Activated gamma-delta T cell treated with anti-CD3 and anti-CD28 coated beads, Interleukin-2, amount 50 U/mL, for 16 hours (primary cell): ENCODE results near the gene JMJD7.

ENCODE experiments used
- DNase-seq: peaks from one replicate; pipeline ENCODE4 v3.0.0-alpha.2; 2020; ENCODE audit warnings: low read depth

The JMJD7 gene

DNA sequence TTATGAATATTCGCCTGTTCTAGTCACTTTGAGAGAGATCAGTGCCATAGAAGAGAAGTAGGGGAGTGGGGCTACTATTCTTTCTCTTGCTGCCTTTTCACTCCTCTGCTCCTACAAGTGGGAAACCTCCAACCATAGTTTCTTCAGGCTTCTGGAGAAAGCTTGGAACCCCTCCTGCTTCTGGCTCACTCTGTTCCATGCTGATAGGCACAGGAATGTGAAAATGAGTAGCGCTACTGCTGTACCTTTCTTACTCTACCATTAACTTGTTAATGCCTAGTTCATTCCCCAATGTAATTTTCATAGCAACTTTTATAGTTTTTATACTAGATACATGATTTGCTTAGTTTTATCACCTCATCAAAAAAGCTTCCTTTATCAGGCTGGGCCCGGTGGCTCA, 26.7 kb upstream of the JMJD7 start:
- no peak for DNase-seq

DNA sequence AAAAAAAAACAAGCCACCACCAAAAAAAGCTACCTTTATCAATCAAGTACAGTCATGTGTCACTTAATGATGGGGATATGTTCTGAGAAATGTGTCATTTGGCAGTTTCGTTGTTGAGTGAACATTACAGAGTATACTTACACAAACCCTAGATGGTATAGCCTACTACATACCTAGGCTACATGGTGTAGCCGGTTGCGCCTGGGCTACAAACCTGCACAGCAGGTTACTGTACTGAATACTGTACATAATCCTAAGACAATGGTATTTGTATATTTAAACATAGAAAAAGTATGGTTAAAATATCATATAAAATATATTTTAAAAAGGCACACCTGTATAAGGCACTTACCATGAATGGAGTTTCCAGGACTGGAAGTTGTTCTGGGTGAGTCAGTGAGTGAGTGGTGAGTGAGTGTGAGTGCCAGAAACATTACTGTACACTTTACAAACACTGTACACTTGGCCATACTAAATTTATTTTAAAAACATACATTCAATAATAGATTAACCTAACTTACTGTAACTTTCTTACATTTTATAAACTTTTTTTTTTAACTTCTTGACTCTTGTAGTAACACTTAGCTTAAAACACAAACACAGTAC, 25.9 kb upstream of the JMJD7 start:
- no peak for DNase-seq

- no peak for DNase-seq
Measured at GRCh38 chr15:41804361-41804760, 23.5 kb upstream of the JMJD7 start.

DNA sequence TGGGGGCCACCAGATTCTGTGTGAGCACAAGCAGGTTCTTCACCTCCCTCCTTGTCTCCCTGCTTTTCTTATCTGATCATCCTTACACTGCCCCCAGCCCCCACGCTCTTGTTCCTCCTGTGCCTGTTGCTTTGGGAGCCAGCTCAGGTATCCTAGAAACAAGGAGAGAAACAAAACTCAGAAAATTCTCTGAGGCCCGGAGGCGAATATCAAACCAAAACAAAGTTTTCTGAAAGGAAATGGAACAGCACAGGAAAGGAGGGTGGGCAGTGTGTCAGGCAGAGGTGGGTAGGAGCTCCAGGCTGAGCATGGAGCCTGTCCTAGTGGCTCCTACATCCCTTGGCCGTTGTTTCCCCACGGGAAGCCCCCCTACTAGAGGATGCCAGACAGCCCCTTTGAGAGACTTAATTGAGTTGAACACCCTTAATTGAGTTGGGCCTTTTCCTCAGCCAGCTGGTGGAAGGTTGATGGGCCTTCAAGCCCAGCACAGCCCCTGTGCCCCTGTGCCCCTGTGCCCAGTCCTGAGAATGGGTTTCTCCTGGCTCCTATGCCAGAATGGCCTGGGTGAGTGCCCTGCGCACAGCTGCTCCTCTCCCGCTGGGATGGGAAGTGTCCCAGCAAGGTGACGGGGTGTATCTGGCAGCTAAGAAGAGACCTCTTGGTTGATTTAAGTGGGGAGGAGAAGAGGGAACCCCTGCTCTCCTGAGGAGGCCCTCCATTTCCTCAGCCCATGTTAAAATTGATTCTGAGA, 22.8 kb upstream of the JMJD7 start:
- DNase-seq = no peak

DNA sequence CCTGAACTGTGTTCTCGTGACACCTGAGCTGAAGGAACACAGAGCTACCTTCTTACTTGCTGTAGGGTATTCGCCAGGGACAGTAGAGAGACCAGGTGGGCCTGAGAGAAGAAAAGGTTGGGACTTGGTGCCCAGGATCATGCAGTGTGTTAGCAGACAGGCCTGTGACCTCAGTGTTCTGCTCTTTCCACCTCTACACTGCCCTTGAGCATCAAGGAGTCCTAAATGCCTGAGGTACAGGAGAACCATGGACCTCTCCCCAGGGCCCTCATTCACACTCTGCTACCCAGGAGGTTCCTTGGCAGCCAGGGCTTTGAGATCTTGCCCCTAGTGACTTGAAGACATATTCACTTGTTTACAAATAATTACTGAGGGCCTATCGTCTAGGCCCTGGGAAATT, 22.2 kb upstream of the JMJD7 start:
- DNase-seq = no peak

- DNase-seq = no peak
Measured at GRCh38 chr15:41806291-41807181, 21.4 kb upstream of the JMJD7 start.

- DNase-seq = no peak
Measured at GRCh38 chr15:41809121-41809520, 18.8 kb upstream of the JMJD7 start.

- no peak for DNase-seq
Measured at GRCh38 chr15:41809526-41810220, 18.2 kb upstream of the JMJD7 start.

GRCh38 chr15:41810651-41811431, 17.1 kb upstream of the JMJD7 start:
- no peak for DNase-seq

- peak; percentile 58 for DNase-seq
Measured at GRCh38 chr15:41811432-41812195, 16.3 kb upstream of the JMJD7 start.

DNA sequence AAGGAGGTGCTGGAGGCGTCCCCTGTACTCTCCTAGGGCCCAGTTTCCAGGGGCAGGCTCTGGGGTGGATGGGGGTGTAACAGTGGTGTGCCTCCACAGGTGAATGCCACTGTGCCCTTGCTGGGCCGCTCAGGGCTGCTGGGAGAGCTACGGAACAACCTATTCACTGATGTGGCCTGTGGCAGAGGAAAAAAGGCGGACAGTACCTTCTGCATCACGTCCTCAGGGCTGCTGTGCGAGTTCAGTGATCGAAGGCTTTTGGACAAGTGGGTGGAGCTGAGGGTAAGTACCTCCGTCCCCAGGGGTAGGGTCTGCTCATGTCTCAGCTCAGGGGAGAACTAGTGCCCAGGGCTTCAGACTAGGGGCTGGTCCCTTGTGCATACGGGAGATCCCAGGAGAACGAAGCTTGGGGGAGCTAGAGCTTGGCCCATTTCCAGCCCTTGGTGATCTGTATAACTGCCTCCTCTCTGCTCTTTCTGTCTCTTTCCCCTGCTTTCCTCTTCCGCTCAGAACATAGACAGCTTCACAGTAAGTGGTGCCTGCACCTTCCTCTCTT, 15.0 kb upstream of the JMJD7 start:
- DNase-seq = no peak

GRCh38 chr15:41813426-41813825, 14.5 kb upstream of the JMJD7 start:
- DNase-seq = no peak

DNA sequence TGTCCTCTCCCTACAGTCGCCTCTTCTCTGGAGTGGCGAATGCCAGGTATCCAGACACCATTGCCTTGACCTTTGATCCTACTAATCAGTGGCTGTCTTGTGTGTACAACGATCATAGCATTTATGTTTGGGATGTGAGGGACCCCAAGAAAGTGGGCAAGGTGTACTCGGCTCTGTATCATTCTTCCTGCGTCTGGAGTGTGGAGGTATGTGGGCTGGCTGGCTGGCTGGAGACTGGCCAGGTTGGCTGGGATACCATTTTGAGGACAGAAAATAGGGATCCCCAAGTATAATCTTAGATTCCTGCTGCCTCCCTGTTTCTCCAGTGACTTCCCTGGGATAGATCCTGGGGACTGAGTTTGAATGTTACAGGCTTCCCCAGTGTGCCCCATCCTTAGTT, 13.4 kb upstream of the JMJD7 start:
- no peak for DNase-seq

GRCh38 chr15:41816788-41817187, 11.1 kb upstream of the JMJD7 start:
- DNase-seq = no peak

- no peak for DNase-seq
Measured at GRCh38 chr15:41817327-41817726, 10.6 kb upstream of the JMJD7 start.

- DNase-seq = no peak
Measured at GRCh38 chr15:41817781-41818180, 10.1 kb upstream of the JMJD7 start.

GRCh38 chr15:41819455-41820050, 8.3 kb upstream of the JMJD7 start:
- DNase-seq = no peak

GRCh38 chr15:41820791-41821423, 7.0 kb upstream of the JMJD7 start:
- DNase-seq = no peak

GRCh38 chr15:41821831-41822230, 6.1 kb upstream of the JMJD7 start:
- DNase-seq = no peak

GRCh38 chr15:41822471-41822870, 5.4 kb upstream of the JMJD7 start:
- DNase-seq = no peak
